ENCODE measurements around the gene TPH1. TPM values are rescaled to one million over a fixed set of nuclear protein-coding genes. Genes with fewer than 3 reads are reported as not detected.

The TPH1 gene
- total RNA-seq, 2 donors from 2014 or later: 0.24 to 0.31 TPM

- no peaks in the 10 kb centered on the region for H3K27me3 ChIP-seq (ENCODE audit: control insufficient read depth, insufficient read depth, low read length, poor library complexity, severe bottlenecking)
- no peak overlapping the region for H3K9ac ChIP-seq (ENCODE audit: extremely low read depth, low read length, poor library complexity, severe bottlenecking)
- WGBS, 2 experiments (ENCODE audit: insufficient coverage in 1 of 2, insufficient read length in 1 of 2): 85 to 99% methylated on average over 2 to 3 of the region's 3 CpGs
- H3K27ac Mint-ChIP-seq: no peak overlapping the region
- TF ChIP-seq CTCF (conservative IDR thresholded peaks at IDR 0.05): no peak
- no peaks in the 10 kb centered on the region for H3K9me3 ChIP-seq (ENCODE audit: control insufficient read depth, low read length)
- no peak overlapping the region for H3K4me3 Mint-ChIP-seq
- H3K9me3 Mint-ChIP-seq: no peaks in the 10 kb centered on the region
- H3K36me3 ChIP-seq (ENCODE audit: control insufficient read depth, insufficient read depth, low read length): peaks cover 65% of the 10 kb centered on the region
- peaks cover 52% of the 10 kb centered on the region for H3K36me3 Mint-ChIP-seq (ENCODE audit: low read depth)
- no peaks in the 10 kb centered on the region for H3K4me1 ChIP-seq (ENCODE audit: control insufficient read depth, insufficient read depth, low read length)
- no peaks in the 10 kb centered on the region for H3K4me1 Mint-ChIP-seq
- DNase-seq: no peak
- H3K27me3 Mint-ChIP-seq (ENCODE audit: insufficient read depth): no peaks in the 10 kb centered on the region
- no peak overlapping the region for H3K27ac ChIP-seq (ENCODE audit: low read depth, low read length)
- no peak overlapping the region for H3K4me3 ChIP-seq (ENCODE audit: low read length)
Observed at GRCh38 chr11:18088966-18089365, 42.9 kb upstream of the TPH1 start.

- Histone ChIP-seq H3K4me3 (ENCODE audit: low read length) (no peak overlapping the region), H3K27me3 (ENCODE audit: control insufficient read depth, insufficient read depth, low read length, poor library complexity, severe bottlenecking) (no peaks in the 10 kb centered on the region), H3K9me3 (ENCODE audit: control insufficient read depth, low read length) (no peaks in the 10 kb centered on the region), H3K27ac (ENCODE audit: low read depth, low read length) (no peak overlapping the region), H3K4me1 (ENCODE audit: control insufficient read depth, insufficient read depth, low read length) (no peaks in the 10 kb centered on the region), H3K9ac (ENCODE audit: extremely low read depth, low read length, poor library complexity, severe bottlenecking) (no peak overlapping the region), H3K36me3 (ENCODE audit: control insufficient read depth, insufficient read depth, low read length) (peaks cover 65% of the 10 kb centered on the region)
- H3K4me1 Mint-ChIP-seq: no peaks in the 10 kb centered on the region
- 97 to 98% methylated on average over 2 of the region's 2 CpGs for WGBS, 2 experiments (ENCODE audit: insufficient coverage in 1 of 2, insufficient read length in 1 of 2)
- H3K27ac Mint-ChIP-seq: no peak overlapping the region
- TF ChIP-seq CTCF (conservative IDR thresholded peaks at IDR 0.05): no peak
- DNase-seq: no peak
- no peaks in the 10 kb centered on the region for H3K27me3 Mint-ChIP-seq (ENCODE audit: insufficient read depth)
- H3K9me3 Mint-ChIP-seq: no peaks in the 10 kb centered on the region
- H3K36me3 Mint-ChIP-seq (ENCODE audit: low read depth): peaks cover 50% of the 10 kb centered on the region
- no peak overlapping the region for H3K4me3 Mint-ChIP-seq
Observed at GRCh38 chr11:18088366-18088765, 42.3 kb upstream of the TPH1 start.

- H3K27me3 Mint-ChIP-seq (ENCODE audit: insufficient read depth): no peaks in the 10 kb centered on the region
- H3K27ac ChIP-seq (ENCODE audit: low read depth, low read length): no peak overlapping the region
- H3K4me1 Mint-ChIP-seq: no peaks in the 10 kb centered on the region
- H3K27ac Mint-ChIP-seq: no peak overlapping the region
- H3K9ac ChIP-seq (ENCODE audit: extremely low read depth, low read length, poor library complexity, severe bottlenecking): no peak overlapping the region
- no peak overlapping the region for H3K4me3 Mint-ChIP-seq
- DNase-seq: no peak
- H3K4me3 ChIP-seq (ENCODE audit: low read length): no peak overlapping the region
- H3K27me3 ChIP-seq (ENCODE audit: control insufficient read depth, insufficient read depth, low read length, poor library complexity, severe bottlenecking): no peaks in the 10 kb centered on the region
- peaks cover 50% of the 10 kb centered on the region for H3K36me3 Mint-ChIP-seq (ENCODE audit: low read depth)
- no peaks in the 10 kb centered on the region for H3K9me3 ChIP-seq (ENCODE audit: control insufficient read depth, low read length)
- no peaks in the 10 kb centered on the region for H3K4me1 ChIP-seq (ENCODE audit: control insufficient read depth, insufficient read depth, low read length)
- TF ChIP-seq CTCF (conservative IDR thresholded peaks at IDR 0.05): no peak
- peaks cover 58% of the 10 kb centered on the region for H3K36me3 ChIP-seq (ENCODE audit: control insufficient read depth, insufficient read depth, low read length)
- 95 to 100% methylated on average over 2 of the region's 2 CpGs for WGBS, 2 experiments (ENCODE audit: insufficient coverage in 1 of 2, insufficient read length in 1 of 2)
- no peaks in the 10 kb centered on the region for H3K9me3 Mint-ChIP-seq
Observed at GRCh38 chr11:18081551-18081950, 35.5 kb upstream of the TPH1 start.

All from endodermal cell (in vitro differentiated cells).